ENCODE data around the gene BSPRY. TPM values are rescaled to one million over a fixed set of nuclear protein-coding genes. Genes with fewer than 3 reads are reported as not detected.

BSPRY gene
- total and polyA plus RNA-seq, 2 of the 13 experiments (the other 11 are each of a cell fraction or from before 2014, with no cell fraction given), result 0.09 to 0.26 TPM

DNA sequence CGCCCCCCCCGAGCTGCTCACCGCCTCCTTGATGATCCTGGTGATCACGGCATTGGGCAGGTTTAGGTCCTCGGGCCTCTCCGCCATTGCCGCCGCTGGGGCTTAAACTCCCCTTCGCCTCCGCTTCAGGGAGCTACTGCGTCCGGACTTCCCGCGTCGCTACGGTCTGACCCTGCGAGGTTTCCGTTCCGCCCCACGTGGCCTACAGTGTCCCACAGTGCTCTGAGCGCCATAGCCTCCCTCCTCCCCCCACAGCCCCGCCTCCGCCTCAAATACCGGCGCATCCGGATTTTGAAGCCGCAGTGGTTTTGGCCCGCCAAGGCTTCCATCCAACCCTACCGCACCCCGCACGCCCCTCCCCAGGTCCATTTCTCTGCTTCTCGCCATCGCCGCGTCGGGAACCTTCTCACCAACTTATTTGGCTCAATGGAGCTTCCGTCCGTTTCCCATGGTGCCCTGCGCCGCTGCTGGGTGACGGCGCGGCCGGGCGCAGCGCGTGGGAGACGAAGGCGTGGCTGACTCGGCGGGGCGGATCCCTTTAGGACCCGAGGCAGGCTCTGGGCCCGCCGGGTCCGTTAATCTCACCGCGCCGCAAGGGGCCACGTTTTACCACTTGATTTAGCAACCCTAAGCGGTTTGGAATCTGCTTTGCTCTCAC, 61.0 kb downstream of the BSPRY start, which contains the start of the genes C9orf43 and POLE3 (continued):
- TF ChIP-seq, protein P1, sequence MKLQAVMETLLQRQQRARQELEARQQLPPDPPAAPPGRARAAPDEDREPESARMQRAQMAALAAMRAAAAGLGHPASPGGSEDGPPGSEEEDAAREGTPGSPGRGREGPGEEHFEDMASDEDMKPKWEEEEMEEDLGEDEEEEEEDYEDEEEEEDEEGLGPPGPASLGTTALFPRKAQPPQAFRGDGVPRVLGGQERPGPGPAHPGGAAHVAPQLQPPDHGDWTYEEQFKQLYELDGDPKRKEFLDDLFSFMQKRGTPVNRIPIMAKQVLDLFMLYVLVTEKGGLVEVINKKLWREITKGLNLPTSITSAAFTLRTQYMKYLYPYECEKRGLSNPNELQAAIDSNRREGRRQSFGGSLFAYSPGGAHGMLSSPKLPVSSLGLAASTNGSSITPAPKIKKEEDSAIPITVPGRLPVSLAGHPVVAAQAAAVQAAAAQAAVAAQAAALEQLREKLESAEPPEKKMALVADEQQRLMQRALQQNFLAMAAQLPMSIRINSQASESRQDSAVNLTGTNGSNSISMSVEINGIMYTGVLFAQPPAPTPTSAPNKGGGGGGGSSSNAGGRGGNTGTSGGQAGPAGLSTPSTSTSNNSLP (IDR thresholded peaks at IDR 0.05; ENCODE audit: low read depth, low read length), result peak; percentile 78
- peak; percentile 81; the same call in 1 of the 2 replicates for TF ChIP-seq MED1 (CRISPR knock-in tag; IDR thresholded peaks at IDR 0.05)
- TF ChIP-seq, protein P2, sequence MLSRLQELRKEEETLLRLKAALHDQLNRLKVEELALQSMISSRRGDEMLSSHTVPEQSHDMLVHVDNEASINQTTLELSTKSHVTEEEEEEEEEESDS (CRISPR knock-in tag; IDR thresholded peaks at IDR 0.05; ENCODE audit: borderline replicate concordance), result peak; percentile 87
- no peak; the same call in 1 of the 2 replicates for TF ChIP-seq ZFP62 (CRISPR knock-in tag; IDR thresholded peaks at IDR 0.05)
- peak; percentile 73 for TF ChIP-seq CEBPG (CRISPR knock-in tag; IDR thresholded peaks at IDR 0.05)
- TF ChIP-seq, protein P3, sequence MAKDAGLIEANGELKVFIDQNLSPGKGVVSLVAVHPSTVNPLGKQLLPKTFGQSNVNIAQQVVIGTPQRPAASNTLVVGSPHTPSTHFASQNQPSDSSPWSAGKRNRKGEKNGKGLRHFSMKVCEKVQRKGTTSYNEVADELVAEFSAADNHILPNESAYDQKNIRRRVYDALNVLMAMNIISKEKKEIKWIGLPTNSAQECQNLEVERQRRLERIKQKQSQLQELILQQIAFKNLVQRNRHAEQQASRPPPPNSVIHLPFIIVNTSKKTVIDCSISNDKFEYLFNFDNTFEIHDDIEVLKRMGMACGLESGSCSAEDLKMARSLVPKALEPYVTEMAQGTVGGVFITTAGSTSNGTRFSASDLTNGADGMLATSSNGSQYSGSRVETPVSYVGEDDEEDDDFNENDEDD (CRISPR knock-in tag; IDR thresholded peaks at IDR 0.05; ENCODE audit: borderline replicate concordance), result peak; percentile 92
- no peak for TF ChIP-seq MEIS1 (CRISPR knock-in tag; IDR thresholded peaks at IDR 0.05; ENCODE audit: borderline replicate concordance)
- peak; percentile 93 for TF ChIP-seq NR2C2 (CRISPR knock-in tag; IDR thresholded peaks at IDR 0.05; ENCODE audit: borderline replicate concordance)
- no peak for TF ChIP-seq NFE2L1 (CRISPR knock-in tag; IDR thresholded peaks at IDR 0.05; ENCODE audit: borderline replicate concordance)
- no peak for TF ChIP-seq ZNF619 (CRISPR knock-in tag; IDR thresholded peaks at IDR 0.05)
- TF ChIP-seq, protein P4, sequence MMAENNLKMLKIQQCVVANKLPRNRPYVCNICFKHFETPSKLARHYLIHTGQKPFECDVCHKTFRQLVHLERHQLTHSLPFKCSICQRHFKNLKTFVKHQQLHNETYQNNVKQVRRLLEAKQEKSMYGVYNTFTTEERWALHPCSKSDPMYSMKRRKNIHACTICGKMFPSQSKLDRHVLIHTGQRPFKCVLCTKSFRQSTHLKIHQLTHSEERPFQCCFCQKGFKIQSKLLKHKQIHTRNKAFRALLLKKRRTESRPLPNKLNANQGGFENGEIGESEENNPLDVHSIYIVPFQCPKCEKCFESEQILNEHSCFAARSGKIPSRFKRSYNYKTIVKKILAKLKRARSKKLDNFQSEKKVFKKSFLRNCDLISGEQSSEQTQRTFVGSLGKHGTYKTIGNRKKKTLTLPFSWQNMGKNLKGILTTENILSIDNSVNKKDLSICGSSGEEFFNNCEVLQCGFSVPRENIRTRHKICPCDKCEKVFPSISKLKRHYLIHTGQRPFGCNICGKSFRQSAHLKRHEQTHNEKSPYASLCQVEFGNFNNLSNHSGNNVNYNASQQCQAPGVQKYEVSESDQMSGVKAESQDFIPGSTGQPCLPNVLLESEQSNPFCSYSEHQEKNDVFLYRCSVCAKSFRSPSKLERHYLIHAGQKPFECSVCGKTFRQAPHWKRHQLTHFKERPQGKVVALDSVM (CRISPR knock-in tag; IDR thresholded peaks at IDR 0.05), result peak; percentile 68; the same call in 1 of the 2 replicates
- TF ChIP-seq, protein P5, sequence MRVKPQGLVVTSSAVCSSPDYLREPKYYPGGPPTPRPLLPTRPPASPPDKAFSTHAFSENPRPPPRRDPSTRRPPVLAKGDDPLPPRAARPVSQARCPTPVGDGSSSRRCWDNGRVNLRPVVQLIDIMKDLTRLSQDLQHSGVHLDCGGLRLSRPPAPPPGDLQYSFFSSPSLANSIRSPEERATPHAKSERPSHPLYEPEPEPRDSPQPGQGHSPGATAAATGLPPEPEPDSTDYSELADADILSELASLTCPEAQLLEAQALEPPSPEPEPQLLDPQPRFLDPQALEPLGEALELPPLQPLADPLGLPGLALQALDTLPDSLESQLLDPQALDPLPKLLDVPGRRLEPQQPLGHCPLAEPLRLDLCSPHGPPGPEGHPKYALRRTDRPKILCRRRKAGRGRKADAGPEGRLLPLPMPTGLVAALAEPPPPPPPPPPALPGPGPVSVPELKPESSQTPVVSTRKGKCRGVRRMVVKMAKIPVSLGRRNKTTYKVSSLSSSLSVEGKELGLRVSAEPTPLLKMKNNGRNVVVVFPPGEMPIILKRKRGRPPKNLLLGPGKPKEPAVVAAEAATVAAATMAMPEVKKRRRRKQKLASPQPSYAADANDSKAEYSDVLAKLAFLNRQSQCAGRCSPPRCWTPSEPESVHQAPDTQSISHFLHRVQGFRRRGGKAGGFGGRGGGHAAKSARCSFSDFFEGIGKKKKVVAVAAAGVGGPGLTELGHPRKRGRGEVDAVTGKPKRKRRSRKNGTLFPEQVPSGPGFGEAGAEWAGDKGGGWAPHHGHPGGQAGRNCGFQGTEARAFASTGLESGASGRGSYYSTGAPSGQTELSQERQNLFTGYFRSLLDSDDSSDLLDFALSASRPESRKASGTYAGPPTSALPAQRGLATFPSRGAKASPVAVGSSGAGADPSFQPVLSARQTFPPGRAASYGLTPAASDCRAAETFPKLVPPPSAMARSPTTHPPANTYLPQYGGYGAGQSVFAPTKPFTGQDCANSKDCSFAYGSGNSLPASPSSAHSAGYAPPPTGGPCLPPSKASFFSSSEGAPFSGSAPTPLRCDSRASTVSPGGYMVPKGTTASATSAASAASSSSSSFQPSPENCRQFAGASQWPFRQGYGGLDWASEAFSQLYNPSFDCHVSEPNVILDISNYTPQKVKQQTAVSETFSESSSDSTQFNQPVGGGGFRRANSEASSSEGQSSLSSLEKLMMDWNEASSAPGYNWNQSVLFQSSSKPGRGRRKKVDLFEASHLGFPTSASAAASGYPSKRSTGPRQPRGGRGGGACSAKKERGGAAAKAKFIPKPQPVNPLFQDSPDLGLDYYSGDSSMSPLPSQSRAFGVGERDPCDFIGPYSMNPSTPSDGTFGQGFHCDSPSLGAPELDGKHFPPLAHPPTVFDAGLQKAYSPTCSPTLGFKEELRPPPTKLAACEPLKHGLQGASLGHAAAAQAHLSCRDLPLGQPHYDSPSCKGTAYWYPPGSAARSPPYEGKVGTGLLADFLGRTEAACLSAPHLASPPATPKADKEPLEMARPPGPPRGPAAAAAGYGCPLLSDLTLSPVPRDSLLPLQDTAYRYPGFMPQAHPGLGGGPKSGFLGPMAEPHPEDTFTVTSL (CRISPR knock-in tag; IDR thresholded peaks at IDR 0.05; ENCODE audit: borderline replicate concordance), result no peak; the same call in 1 of the 2 replicates
- TF ChIP-seq ZMYM4 (CRISPR knock-in tag; IDR thresholded peaks at IDR 0.05), result peak; percentile 93
- TF ChIP-seq, protein P6, sequence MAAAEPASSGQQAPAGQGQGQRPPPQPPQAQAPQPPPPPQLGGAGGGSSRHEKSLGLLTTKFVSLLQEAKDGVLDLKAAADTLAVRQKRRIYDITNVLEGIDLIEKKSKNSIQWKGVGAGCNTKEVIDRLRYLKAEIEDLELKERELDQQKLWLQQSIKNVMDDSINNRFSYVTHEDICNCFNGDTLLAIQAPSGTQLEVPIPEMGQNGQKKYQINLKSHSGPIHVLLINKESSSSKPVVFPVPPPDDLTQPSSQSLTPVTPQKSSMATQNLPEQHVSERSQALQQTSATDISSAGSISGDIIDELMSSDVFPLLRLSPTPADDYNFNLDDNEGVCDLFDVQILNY (CRISPR knock-in tag; conservative IDR thresholded peaks at IDR 0.05), result peak; percentile 91
